ENCODE results near the gene TTC33.

GRCh38 chr5:40634593-40634992 is 121.2 kb downstream of the TTC33 start:
- TF ChIP-seq CTCF (IDR thresholded peaks at IDR 0.05) (no peak), POLR2A (IDR thresholded peaks at IDR 0.05) (no peak)
